PFSK-1 (cell line): ENCODE data around the gene PPA1.

Experiments used
- FOXP2 ChIP-seq: optimal IDR thresholded peaks from 2 replicates; pipeline ENCODE3; 2011; ENCODE audit warnings: borderline replicate concordance, control low read depth, inconsistent platforms; ENCODE audit not compliant: insufficient read depth; ENCODE audit errors: extremely low read length, extremely low read depth
- POLR2AphosphoS5 ChIP-seq: IDR thresholded peaks from 2 replicates; pipeline ENCODE4 v1.6.1; 2012; ENCODE audit warnings: low read depth, mild to moderate bottlenecking, control low read depth, low read length, moderate library complexity
- REST ChIP-seq, 2 experiments: IDR thresholded peaks; 2 replicates each; pipeline versions ENCODE4 v1.6.1 to v1.8.0; 2011 to 2012; ENCODE audit warnings: low read depth in 2 of 2, low read length in 2 of 2, control low read depth in 1 of 2, inconsistent platforms in 1 of 2, mild to moderate bottlenecking in 1 of 2, moderate library complexity in 1 of 2; ENCODE audit not compliant: insufficient read depth in 1 of 2
- SIN3A ChIP-seq: IDR thresholded peaks from 2 replicates; pipeline ENCODE4 v1.6.1; 2012; ENCODE audit warnings: mild to moderate bottlenecking, low read length, moderate library complexity, borderline replicate concordance; ENCODE audit not compliant: insufficient read depth
- TAF1 ChIP-seq: IDR thresholded peaks from 2 replicates; pipeline ENCODE4 v1.6.1; 2012; ENCODE audit warnings: low read length, control low read depth, borderline replicate concordance; ENCODE audit not compliant: insufficient read depth

PPA1 gene

GRCh38 chr10:70186571-70186970, 46.7 kb downstream of the PPA1 start:
- TF ChIP-seq FOXP2 = no peak

DNA sequence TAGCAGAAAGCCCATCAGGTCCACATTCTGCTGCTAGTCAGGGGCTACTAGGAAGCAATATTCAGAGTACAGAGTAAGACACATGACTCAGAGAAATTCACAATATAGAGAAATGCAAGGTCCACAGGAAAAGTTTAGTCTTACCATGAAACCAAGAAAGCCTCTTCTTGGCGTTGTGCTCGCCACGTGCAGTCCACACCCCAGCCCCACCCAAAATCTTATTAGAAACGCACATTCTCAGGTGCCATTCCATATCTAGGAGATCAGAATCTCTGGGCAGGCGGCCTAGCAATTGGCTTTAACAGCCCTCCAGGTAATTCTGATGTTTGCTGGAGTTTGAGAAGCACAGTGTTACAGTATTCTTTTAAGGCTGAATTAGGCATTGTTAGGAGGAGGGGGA, 47.1 kb downstream of the PPA1 start:
- TF ChIP-seq REST (IDR thresholded peaks at IDR 0.05; ENCODE audit: insufficient read depth in 1 of 2, low read depth in 2 of 2, low read length in 2 of 2) (no peak), TAF1 (no peak), SIN3A (no peak), POLR2AphosphoS5 (no peak), FOXP2 (no peak)

DNA sequence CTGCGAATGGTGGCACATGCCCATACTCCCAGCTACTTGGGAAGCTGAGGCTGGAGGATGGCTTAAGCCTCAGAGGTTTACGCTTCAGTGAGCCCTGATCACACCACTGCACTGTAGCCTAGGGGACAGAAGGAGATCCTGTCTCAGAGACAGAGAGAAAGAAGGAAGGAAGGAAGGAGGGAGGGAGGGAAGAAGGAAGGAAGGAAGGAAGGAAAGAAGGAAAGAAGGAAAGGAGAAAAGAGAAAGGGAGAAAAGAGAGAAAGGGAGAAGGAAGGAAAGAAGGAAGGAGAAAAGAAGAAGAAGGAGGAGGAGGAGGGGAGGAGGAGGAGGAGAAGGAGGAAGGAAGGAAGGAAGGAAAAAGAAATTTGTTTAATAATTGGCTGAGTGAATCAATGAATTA, 49.9 kb downstream of the PPA1 start:
- TF ChIP-seq FOXP2 (no peak), REST (IDR thresholded peaks at IDR 0.05; ENCODE audit: insufficient read depth in 1 of 2, low read depth in 2 of 2, low read length in 2 of 2) (no peak), TAF1 (no peak), POLR2AphosphoS5 (no peak), SIN3A (no peak)

DNA sequence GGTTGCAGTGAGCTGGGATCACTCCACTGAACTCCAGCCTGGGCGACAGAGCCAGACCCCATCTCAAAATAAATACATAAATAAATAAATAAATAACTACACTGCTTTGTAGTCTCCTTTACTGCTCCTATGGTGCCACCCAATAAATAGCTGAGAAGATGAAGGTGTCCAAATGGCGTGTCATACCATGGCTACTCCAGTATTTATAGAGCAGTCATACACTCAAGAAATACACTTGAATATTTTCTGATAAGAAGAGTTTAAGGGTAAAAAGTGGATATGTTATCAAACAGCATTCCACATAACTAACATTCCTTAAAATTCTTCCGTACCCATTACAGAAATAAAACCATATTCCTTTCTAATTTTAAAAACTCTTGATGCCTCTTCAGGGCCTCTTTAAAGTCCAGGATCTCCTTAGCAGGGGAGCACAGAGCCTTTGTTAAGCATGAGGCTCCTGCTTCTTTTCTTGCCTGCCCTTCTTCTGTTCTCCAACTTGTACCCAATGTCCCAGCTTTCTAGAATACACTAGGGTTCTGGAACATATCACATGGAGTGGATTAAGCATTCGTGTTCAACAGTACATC, 55.0 kb downstream of the PPA1 start:
- TF ChIP-seq REST (IDR thresholded peaks at IDR 0.05; ENCODE audit: insufficient read depth in 1 of 2, low read depth in 2 of 2, low read length in 2 of 2) = no peak
- TF ChIP-seq POLR2AphosphoS5 = no peak
- no peak for TF ChIP-seq SIN3A
- no peak for TF ChIP-seq TAF1
- no peak for TF ChIP-seq FOXP2

DNA sequence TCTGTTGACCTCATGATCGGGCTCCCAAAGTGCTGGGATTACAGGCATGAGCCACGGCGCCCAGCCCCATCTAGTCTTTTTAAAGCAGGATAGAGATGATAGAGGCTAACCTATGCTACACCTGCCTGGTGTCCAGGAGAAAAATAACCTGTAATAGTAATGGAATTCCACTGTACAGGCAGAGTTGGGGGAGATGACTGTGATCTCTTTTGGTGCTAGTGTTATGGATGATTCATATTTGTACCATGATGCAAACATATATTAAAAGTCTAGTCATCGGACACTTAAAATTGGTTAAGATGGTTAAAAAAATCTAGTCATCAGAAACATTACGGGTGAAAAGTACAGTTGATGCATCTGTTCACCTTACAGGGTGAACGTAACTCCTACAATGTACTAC, 56.8 kb downstream of the PPA1 start:
- TF ChIP-seq SIN3A = no peak
- no peak for TF ChIP-seq TAF1

GRCh38 chr10:70175516-70175915, 57.7 kb downstream of the PPA1 start:
- no peak for TF ChIP-seq FOXP2
- TF ChIP-seq POLR2AphosphoS5 = no peak
- no peak for TF ChIP-seq TAF1
- no peak for TF ChIP-seq REST (IDR thresholded peaks at IDR 0.05; ENCODE audit: insufficient read depth in 1 of 2, low read depth in 2 of 2, low read length in 2 of 2)
- no peak for TF ChIP-seq SIN3A
